Measurements from ENCODE around the gene MICAL2.

MICAL2 gene

DNA sequence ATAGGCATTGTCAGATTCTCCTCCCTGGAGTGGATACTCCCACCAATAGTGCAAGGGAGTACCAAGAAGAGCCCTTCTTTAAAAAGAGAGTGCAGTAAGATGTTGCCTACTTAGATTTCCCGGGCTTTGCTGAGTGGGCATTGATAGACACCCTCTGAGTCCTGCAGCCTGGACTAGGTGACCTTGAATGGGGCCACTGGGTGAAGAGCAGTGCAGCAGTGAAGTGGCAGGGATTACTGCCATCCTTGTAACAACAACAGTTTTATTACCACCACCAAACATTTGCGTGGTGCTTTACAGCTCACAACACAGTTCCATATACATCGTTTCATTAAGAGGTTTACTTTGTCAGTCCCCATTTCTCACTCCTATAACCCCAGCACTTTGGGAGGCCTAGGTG is 59.4 kb downstream of the MICAL2 start:
- TF ChIP-seq, protein P1, sequence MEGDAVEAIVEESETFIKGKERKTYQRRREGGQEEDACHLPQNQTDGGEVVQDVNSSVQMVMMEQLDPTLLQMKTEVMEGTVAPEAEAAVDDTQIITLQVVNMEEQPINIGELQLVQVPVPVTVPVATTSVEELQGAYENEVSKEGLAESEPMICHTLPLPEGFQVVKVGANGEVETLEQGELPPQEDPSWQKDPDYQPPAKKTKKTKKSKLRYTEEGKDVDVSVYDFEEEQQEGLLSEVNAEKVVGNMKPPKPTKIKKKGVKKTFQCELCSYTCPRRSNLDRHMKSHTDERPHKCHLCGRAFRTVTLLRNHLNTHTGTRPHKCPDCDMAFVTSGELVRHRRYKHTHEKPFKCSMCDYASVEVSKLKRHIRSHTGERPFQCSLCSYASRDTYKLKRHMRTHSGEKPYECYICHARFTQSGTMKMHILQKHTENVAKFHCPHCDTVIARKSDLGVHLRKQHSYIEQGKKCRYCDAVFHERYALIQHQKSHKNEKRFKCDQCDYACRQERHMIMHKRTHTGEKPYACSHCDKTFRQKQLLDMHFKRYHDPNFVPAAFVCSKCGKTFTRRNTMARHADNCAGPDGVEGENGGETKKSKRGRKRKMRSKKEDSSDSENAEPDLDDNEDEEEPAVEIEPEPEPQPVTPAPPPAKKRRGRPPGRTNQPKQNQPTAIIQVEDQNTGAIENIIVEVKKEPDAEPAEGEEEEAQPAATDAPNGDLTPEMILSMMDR (IDR thresholded peaks at IDR 0.05; ENCODE audit: borderline replicate concordance, insufficient read depth, low read depth, low read length): no peak
- H3K4me3 ChIP-seq (ENCODE audit: low read depth, low read length): no peak overlapping the region

GRCh38 chr11:12170501-12170900 is 60.1 kb downstream of the MICAL2 start:
- no peak overlapping the region for H3K4me3 ChIP-seq (ENCODE audit: low read depth, low read length)
- TF ChIP-seq, protein P1 (IDR thresholded peaks at IDR 0.05; ENCODE audit: borderline replicate concordance, insufficient read depth, low read depth, low read length): no peak

GRCh38 chr11:12170984-12171383 is 60.6 kb downstream of the MICAL2 start:
- H3K4me3 ChIP-seq (ENCODE audit: low read depth, low read length): no peak overlapping the region
- TF ChIP-seq, protein P1 (IDR thresholded peaks at IDR 0.05; ENCODE audit: borderline replicate concordance, insufficient read depth, low read depth, low read length): no peak

- TF ChIP-seq, protein P1 (IDR thresholded peaks at IDR 0.05; ENCODE audit: borderline replicate concordance, insufficient read depth, low read depth, low read length): no peak
Measured at GRCh38 chr11:12171921-12172320, 61.5 kb downstream of the MICAL2 start.

GRCh38 chr11:12172493-12173013 is 62.2 kb downstream of the MICAL2 start:
- TF ChIP-seq, protein P1 (IDR thresholded peaks at IDR 0.05; ENCODE audit: borderline replicate concordance, insufficient read depth, low read depth, low read length): no peak

More at GRCh38 chr11:12171921-12172320, 61.5 kb downstream of the MICAL2 start:
- H3K4me3 ChIP-seq (ENCODE audit: low read depth, low read length): no peak overlapping the region

DNA sequence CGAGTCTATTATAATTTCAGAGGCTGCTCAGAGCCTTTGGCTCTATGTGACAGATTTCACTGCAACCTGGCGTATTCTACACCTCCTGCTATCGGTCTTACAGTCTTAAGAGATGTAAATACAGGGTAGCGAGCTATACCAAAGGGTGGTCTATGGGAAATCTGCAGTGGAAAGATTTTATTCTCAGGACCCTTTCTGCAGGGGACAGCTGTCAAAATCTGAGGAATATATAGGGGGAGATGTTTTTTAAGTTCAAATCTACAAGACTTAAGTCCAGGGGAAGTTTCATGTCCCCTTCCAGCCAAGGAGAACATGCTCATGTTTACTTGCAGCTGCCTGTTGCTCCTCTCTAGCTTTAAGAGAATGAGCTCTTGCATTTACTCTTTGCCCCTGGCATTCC is 62.7 kb downstream of the MICAL2 start:
- TF ChIP-seq, protein P1 (IDR thresholded peaks at IDR 0.05; ENCODE audit: borderline replicate concordance, insufficient read depth, low read depth, low read length): no peak
- H3K4me3 ChIP-seq (ENCODE audit: low read depth, low read length): no peak overlapping the region

More at GRCh38 chr11:12172493-12173013, 62.2 kb downstream of the MICAL2 start:
- H3K4me3 ChIP-seq (ENCODE audit: low read depth, low read length): no peak overlapping the region

GRCh38 chr11:12174128-12174476 is 63.7 kb downstream of the MICAL2 start:
- no peak overlapping the region for H3K4me3 ChIP-seq (ENCODE audit: low read depth, low read length)
- TF ChIP-seq, protein P1 (IDR thresholded peaks at IDR 0.05; ENCODE audit: borderline replicate concordance, insufficient read depth, low read depth, low read length): no peak

Measured in GM12875 (cell line).